ENCODE data around the gene NXPH4.

NXPH4 gene

DNA sequence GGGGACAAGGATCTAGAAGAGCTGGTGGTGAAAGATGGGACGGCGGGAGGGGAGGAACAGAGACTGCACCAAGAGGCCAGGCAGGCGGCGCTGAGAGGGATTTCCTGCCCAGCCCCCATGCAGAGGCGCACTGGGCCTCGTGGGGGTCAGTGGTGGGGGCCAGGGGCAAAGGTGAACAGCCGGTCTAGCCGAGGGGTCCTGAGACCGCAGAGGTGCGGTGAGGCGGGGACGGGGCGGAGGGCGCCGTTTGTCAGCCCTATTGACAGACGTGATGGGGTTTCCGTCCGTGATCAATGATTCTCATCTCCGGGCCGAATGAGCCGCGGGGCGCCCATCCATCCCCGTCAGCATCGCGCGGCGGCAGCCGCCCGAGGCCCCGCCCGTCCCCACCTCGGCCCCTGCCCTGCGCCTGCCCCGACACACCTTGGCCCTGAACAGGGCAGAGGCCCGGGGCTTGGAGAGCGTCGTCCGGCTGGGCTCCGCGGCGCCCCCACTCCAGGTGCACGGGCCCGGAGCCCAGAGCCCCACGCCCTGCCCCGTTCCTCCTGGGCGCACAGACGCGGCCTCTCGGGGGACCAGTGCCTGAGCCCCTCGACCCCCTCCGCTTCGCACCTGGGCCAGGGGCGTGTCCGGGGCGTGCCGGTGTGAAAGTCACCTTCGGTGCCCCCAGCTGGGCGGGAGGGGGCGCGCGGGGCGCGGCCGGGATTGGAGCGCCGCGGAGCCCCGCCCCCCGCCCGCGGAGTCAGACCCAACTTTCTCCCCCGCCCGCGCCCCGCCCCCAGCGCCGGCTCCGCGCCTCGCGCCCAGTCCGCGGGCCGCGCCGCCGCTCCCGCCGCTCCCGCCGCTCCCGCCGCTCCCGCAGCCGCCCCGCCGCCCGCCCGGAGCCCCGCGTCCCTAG is at the start of gene NXPH4:
NXPH4 (plus strand) TSS at position 781 of the 898 bp plus-strand sequence. CDS start 176 bp downstream, outside the sequence.
- DNase-seq (ENCODE audit: low read depth, low spot score): no peak

- no peak for DNase-seq (ENCODE audit: low read depth, low spot score)
Measured at GRCh38 chr12:57166971-57167371, 49.6 kb upstream of the NXPH4 start.

DNA sequence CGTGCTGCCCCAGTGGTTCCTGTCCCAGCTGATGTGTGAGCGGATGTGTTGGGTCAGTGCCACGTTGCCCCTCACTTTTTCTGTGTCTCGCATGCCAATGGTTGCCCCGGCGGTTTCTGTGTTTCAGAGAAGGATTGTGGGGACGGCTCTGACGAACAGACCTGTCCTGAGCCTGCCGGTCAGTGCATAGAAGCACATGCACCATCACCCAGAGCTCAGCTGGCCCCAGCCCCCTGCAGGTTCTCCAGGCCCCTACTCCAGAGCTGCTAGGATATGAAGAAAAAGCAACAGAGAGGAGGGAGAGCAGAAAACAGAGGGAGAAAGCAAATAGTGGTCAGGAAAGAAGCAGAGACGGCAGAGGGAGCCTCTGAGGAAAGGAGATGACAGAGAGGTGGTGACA is 48.5 kb upstream of the NXPH4 start:
- DNase-seq (ENCODE audit: low read depth, low spot score): no peak

DNA sequence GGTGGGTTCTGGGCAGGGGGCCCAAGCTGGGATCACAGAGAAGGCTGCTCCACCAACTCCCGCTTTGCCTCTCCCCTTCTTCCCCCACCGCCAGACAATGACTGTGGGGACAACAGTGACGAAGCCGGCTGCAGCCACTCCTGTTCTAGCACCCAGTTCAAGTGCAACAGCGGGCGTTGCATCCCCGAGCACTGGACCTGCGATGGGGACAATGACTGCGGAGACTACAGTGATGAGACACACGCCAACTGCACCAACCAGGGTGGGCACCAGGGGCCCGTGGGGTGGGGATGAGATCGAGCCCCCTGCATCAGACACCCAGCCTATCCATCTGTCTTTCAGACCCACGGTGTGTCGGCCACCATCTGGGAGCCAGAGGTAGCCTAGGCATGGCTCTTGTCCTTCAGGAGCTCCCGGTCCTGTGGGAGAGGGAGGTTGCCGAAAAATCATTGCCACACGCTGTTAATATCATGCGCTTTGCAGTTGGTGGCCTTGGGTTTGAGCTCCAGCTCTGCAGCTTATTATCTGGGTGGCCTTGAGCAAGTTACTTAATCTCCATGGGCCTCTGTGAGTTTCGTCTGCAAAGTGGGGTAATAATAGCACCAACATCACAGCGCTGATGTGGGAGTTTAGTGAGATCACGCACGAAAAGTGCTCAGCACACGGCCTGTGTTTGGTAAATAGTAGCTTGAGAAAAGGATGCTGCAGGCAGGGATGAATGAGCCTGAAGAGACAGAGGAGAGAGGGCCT is 47.4 kb upstream of the NXPH4 start:
- no peak for DNase-seq (ENCODE audit: low read depth, low spot score)

DNA sequence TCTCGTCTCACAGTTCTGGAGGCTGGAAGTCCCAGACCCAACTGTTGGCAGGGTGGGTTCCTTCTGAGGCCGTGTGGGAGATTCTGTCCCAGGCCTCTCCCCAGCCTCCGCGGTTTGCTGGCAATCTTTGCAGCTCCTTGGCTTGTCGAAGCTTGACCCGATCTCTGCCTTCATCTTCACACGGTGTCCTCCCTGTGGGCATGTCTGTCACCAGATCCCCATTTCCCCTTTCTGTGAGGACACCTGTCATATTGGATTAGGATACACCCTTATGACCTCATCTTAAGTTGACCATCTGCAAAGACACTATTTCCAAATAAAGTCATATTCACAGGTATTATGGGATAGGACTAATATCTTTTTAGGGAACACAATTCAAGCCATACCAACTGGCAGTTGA is 46.6 kb upstream of the NXPH4 start:
- DNase-seq (ENCODE audit: low read depth, low spot score): no peak

GRCh38 chr12:57170408-57170807 is 46.2 kb upstream of the NXPH4 start:
- no peak for DNase-seq (ENCODE audit: low read depth, low spot score)

- no peak for DNase-seq (ENCODE audit: low read depth, low spot score)
Measured at GRCh38 chr12:57170927-57171326, 45.7 kb upstream of the NXPH4 start.

DNA sequence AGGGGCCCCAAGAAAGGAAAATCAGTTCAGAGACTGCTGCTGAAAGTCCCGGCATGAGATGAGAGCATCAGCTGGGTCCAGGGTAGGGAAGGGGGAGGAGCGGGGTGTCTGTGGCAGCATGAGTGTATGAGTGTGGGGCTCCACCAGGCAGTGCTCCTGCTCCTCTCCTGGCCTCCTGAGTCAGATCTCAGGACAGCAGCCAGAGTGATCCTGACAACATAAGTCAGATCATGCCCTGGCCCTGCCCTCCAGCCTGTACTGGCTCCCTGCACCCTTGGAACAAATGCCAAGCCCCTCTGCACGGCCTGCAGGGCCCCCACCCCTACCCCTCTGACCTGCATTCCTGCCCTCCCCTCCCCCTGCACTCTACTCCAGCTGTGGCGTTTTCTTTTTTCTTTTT is 44.9 kb upstream of the NXPH4 start:
- DNase-seq (ENCODE audit: low read depth, low spot score): no peak

DNA sequence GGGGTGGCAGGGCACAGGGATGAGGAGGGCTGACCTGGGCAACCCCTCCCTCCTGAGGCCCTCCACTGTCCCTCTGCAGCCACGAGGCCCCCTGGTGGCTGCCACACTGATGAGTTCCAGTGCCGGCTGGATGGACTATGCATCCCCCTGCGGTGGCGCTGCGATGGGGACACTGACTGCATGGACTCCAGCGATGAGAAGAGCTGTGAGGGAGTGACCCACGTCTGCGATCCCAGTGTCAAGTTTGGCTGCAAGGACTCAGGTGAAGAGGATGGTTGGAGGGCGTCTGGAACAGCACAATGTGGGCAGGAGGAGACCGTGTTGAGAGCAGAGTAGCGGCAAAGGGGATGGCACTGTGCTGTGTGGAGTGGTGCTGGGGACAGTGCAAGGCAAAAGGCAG is 43.5 kb upstream of the NXPH4 start:
- no peak for DNase-seq (ENCODE audit: low read depth, low spot score)

DNA sequence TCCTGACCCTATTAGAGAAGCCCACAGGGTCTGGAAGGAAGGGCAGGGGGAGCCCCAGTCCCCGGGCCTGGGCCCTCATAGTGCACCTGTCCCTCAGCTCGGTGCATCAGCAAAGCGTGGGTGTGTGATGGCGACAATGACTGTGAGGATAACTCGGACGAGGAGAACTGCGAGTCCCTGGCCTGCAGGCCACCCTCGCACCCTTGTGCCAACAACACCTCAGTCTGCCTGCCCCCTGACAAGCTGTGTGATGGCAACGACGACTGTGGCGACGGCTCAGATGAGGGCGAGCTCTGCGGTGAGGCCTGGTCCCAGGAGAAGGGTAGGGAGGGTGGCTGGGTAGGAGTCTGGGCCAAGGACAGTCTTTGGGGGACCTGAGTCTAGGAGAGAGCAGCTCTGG is 42.9 kb upstream of the NXPH4 start:
- no peak for DNase-seq (ENCODE audit: low read depth, low spot score)

- DNase-seq (ENCODE audit: low read depth, low spot score): no peak
Measured at GRCh38 chr12:57175428-57176138, 41.0 kb upstream of the NXPH4 start.

DNA sequence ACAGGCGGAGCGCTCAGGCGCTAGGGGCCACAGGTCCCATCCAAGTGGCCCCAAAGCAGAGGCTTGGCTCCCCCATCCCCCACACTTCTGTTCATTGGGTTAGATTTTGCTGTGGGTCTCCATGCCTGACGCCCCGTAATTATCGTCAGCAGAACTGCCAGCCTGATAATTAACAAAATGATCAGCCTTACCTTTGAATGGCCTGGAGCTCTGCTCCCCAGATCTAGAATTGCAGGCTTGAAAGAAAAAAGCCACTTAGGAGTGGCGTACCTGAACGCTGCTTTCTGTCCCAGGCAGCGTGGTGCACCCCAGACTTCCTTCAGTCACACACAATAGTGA is 40.5 kb upstream of the NXPH4 start:
- DNase-seq (ENCODE audit: low read depth, low spot score): no peak

- no peak for DNase-seq (ENCODE audit: low read depth, low spot score)
Measured at GRCh38 chr12:57176846-57177245, 39.7 kb upstream of the NXPH4 start.

DNA sequence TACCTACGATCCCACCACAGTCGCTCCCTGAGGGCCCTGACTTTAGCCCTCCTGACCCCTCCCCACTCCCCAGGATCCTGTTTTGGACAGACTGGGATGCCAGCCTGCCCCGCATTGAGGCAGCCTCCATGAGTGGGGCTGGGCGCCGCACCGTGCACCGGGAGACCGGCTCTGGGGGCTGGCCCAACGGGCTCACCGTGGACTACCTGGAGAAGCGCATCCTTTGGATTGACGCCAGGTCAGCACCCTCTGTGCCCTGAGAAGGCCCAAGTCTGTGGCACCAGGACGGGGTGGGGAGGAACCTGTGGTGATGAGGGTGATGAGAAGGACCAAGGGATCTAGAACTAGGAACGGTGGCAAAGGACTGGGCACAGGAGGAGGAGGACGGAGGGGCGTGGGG is 39.2 kb upstream of the NXPH4 start:
- no peak for DNase-seq (ENCODE audit: low read depth, low spot score)

- no peak for DNase-seq (ENCODE audit: low read depth, low spot score)
Measured at GRCh38 chr12:57178213-57178612, 38.4 kb upstream of the NXPH4 start.

DNA sequence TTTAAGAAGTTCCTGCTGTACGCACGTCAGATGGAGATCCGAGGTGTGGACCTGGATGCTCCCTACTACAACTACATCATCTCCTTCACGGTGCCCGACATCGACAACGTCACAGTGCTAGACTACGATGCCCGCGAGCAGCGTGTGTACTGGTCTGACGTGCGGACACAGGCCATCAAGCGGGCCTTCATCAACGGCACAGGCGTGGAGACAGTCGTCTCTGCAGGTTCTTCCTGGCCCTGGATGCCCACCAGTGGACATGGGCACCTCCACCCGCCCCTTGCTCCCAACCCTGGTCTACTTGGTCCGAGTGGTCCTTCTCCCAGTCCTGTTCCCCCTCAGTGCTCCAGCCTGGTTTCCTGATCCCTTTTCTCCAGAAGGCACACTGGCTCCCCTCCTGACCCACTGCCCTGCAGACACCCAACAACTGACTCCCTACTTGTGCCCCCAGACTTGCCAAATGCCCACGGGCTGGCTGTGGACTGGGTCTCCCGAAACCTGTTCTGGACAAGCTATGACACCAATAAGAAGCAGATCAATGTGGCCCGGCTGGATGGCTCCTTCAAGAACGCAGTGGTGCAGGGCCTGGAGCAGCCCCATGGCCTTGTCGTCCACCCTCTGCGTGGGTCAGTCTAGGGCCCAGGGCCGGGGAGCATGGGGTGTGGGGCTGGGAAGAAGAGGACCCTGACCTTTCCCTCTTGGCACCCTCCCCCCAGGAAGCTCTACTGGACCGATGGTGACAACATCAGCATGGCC is 37.1 kb upstream of the NXPH4 start:
- no peak for DNase-seq (ENCODE audit: low read depth, low spot score)

- no peak for DNase-seq (ENCODE audit: low read depth, low spot score)
Measured at GRCh38 chr12:57180321-57180989, 36.1 kb upstream of the NXPH4 start.

DNA sequence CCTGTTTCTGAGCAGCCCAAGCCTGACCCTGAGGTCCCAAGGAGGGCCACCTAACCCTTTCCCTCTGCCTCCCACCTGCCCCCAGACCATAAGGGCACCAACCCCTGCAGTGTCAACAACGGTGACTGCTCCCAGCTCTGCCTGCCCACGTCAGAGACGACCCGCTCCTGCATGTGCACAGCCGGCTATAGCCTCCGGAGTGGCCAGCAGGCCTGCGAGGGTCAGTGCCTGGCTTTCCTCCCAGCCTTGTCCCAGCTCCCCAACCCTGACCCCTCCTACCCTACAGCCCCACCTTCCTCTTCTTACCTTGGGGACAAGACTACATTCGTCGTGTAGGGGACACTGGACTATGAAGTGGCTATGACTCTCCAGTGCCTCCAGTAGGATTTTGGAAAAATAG is 35.5 kb upstream of the NXPH4 start:
- no peak for DNase-seq (ENCODE audit: low read depth, low spot score)

DNA sequence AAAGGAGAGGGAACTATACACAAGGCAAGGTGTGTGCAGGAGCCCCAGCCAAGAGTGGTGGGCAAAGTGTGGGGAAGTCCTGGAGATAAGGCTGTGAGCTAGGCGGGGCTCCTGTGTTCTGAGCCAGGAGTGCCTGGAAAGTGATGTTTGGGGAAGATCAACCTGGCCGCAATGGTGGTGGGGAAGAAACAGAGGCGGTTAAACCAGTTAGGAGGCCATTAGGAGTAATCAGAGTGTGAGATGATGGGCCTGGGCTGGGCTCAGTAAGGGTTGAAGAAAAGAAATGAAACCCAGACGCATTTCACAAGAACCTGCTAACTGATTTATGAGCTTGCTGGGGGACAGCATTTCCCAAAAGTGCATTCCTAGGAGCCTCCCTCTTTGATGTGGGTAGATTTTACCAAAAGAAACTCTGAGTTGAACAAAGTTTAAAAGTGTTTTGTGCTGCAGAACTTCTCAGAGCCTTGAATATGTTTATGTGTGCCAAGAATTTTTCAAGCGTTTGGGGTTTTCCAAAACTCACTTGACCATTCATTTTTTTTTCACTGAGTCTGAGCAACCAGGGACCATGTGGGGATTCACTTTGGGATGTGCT is 34.9 kb upstream of the NXPH4 start:
- DNase-seq (ENCODE audit: low read depth, low spot score): no peak

GRCh38 chr12:57182918-57183575 is 33.5 kb upstream of the NXPH4 start:
- no peak for DNase-seq (ENCODE audit: low read depth, low spot score)

All from smooth muscle cell of the brain vasculature (primary cell).